Measurements from ENCODE around the gene ATP6V1A. TPM values are rescaled to one million over a fixed set of nuclear protein-coding genes. Genes with fewer than 3 reads are reported as not detected.
A peak's percentile ranks its signal among the peaks of the same experiment; 100 is the strongest.

The ATP6V1A gene
- total and polyA plus RNA-seq, 2 of the 13 experiments (the other 11 are each of a cell fraction or from before 2014, with no cell fraction given) = 23.4 to 95.1 TPM

- TF ChIP-seq ZBTB40 (IDR thresholded peaks at IDR 0.05) = no peak
- no peak for TF ChIP-seq ZBTB40 (CRISPR knock-in tag; IDR thresholded peaks at IDR 0.05)
- no peak for TF ChIP-seq XRCC5 (optimal IDR thresholded peaks at IDR 0.05; ENCODE audit: low read length)
- no peak for TF ChIP-seq ZZZ3 (CRISPR knock-in tag; IDR thresholded peaks at IDR 0.05; ENCODE audit: borderline replicate concordance)
- TF ChIP-seq U2AF1 (optimal IDR thresholded peaks at IDR 0.05; ENCODE audit: low read depth, low read length) = peak; percentile 7
- no peak for TF ChIP-seq RFX1 (IDR thresholded peaks at IDR 0.05)
- TF ChIP-seq HDAC1 (CRISPR knock-in tag; IDR thresholded peaks at IDR 0.05) = no peak
- no peak for TF ChIP-seq ZBTB26 (CRISPR knock-in tag; IDR thresholded peaks at IDR 0.05; ENCODE audit: borderline replicate concordance)
- no peak for TF ChIP-seq ZNF234 (CRISPR knock-in tag; conservative IDR thresholded peaks at IDR 0.05)
- TF ChIP-seq ARID3A (IDR thresholded peaks at IDR 0.05; ENCODE audit: low read depth, low read length) = 0 out of 2 replicates have a peak, but pooled peaks have one; percentile 29
- 0 out of 2 replicates have a peak, but pooled peaks have one; percentile 7 for TF ChIP-seq ZNF800 (CRISPR knock-in tag; IDR thresholded peaks at IDR 0.05)
- TF ChIP-seq ZFAT (CRISPR knock-in tag; conservative IDR thresholded peaks at IDR 0.05) = no peak
- TF ChIP-seq NONO (IDR thresholded peaks at IDR 0.05) = no peak
- no peak for TF ChIP-seq NONO (CRISPR knock-in tag; conservative IDR thresholded peaks at IDR 0.05)
Measured at GRCh38 chr3:113744941-113745755, 1.7 kb upstream of the ATP6V1A start (continued).
